ENCODE results near the gene TIMM8A.

DNA sequence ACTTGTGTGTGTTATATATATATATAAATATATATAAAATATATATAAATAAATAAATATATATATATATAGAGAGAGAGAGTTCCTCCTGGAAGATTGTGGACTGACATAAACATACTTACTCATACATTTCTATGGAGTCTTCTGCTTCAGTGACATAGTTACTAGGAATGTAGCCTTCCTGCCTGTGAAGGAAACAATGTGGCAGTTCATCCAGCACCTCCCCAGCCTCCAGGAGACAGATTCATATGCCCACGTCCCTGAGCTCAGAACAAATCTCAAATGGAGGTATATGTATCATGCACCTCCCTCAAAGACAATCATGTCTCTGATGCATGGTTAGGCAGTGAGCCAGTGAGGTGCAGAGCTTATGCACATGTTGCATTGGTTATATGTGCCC lies 11.4 kb upstream of the TIMM8A start:
- TF ChIP-seq, protein P1, sequence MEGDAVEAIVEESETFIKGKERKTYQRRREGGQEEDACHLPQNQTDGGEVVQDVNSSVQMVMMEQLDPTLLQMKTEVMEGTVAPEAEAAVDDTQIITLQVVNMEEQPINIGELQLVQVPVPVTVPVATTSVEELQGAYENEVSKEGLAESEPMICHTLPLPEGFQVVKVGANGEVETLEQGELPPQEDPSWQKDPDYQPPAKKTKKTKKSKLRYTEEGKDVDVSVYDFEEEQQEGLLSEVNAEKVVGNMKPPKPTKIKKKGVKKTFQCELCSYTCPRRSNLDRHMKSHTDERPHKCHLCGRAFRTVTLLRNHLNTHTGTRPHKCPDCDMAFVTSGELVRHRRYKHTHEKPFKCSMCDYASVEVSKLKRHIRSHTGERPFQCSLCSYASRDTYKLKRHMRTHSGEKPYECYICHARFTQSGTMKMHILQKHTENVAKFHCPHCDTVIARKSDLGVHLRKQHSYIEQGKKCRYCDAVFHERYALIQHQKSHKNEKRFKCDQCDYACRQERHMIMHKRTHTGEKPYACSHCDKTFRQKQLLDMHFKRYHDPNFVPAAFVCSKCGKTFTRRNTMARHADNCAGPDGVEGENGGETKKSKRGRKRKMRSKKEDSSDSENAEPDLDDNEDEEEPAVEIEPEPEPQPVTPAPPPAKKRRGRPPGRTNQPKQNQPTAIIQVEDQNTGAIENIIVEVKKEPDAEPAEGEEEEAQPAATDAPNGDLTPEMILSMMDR (IDR thresholded peaks at IDR 0.05; ENCODE audit: poor library complexity), result no peak
- TF ChIP-seq EZH2phosphoT487 (IDR thresholded peaks at IDR 0.05; ENCODE audit: low read depth, severe bottlenecking, unreplicated experiment) (no peak), EZH2 (IDR thresholded peaks at IDR 0.05; ENCODE audit: borderline replicate concordance) (no peak)

Measured in hepatocyte (in vitro differentiated cells).